Thoracic aorta (tissue), 2 donors: ENCODE results near the gene ANKMY1. TPM values are rescaled to one million over a fixed set of nuclear protein-coding genes. Genes with fewer than 3 reads are reported as not detected.
A peak's percentile ranks its signal among the peaks of the same experiment; 100 is the strongest.

Source experiments
- ATAC-seq: fragments of 150-250 bp; one replicate; pipeline ENCODE4 v1.8.0; 2017; ENCODE audit warnings: low read depth; ENCODE audit not compliant: insufficient number of reproducible peaks, low FRiP score
- DNase-seq: peaks from one replicate; pipeline ENCODE4 v3.0.0-alpha.2; 2020; ENCODE audit warnings: low spot score
- H3K27ac ChIP-seq, 2 donors: fragments of 200-600 bp; sonication (generic); 1 replicate in 1 of 2; 2 replicates in 1 of 2; pipeline ENCODE4 v1.5.1; 2016; ENCODE audit warnings: mild to moderate bottlenecking in 2 of 2, moderate library complexity in 2 of 2
- H3K27me3 ChIP-seq: fragments of 200-600 bp; sonication (generic); replicated peaks from 2 replicates; pipeline ENCODE4 v1.6.0; 2016; ENCODE audit warnings: mild to moderate bottlenecking; ENCODE audit not compliant: insufficient read depth
- H3K36me3 ChIP-seq: fragments of 200-600 bp; sonication (generic); one replicate; pipeline ENCODE4 v1.5.1; 2016
- H3K4me1 ChIP-seq, 2 donors: fragments of 200-600 bp; sonication (generic); 1 replicate in 1 of 2; 2 replicates in 1 of 2; pipeline versions ENCODE4 v1.5.1 to v1.6.0; 2016; ENCODE audit warnings: low read depth in 2 of 2, mild to moderate bottlenecking in 1 of 2; ENCODE audit not compliant: control insufficient read depth in 1 of 2
- H3K4me3 ChIP-seq: fragments of 200-600 bp; sonication (generic); 2 replicates; pipeline ENCODE4 v1.5.1; 2016; ENCODE audit warnings: mild to moderate bottlenecking
- H3K9me3 ChIP-seq: fragments of 200-600 bp; sonication (generic); 2 replicates; pipeline ENCODE4 v1.5.1; 2016
- CTCF ChIP-seq: fragments of 200-600 bp; sonication (generic); IDR thresholded peaks from one replicate; pipeline ENCODE4 v1.5.1; 2019; ENCODE audit warnings: antibody characterized with exemption
- total RNA-seq, 2 donors: library from RNA; depleted of rRNA; stranded (reverse); fragments of >200 nt; gene quantifications; one replicate each; pipeline versions ENCODE4 v1.1.0 to v1.2.3, GENCODE V29; 2016

Gene ANKMY1
- total RNA-seq, 2 donors from 2014 or later, result 20.0 to 44.8 TPM

GRCh38 chr2:240572141-240573031 lies 14.6 kb upstream of the ANKMY1 start:
- no peak overlapping the region for H3K4me3 ChIP-seq
- peaks cover 22% of the 10 kb centered on the region for H3K36me3 ChIP-seq
- TF ChIP-seq CTCF, result no peak
- DNase-seq (no peak), ATAC-seq (no peak)
- no peaks in the 10 kb centered on the region for H3K27me3 ChIP-seq
- H3K9me3 ChIP-seq, result no peaks in the 10 kb centered on the region
- H3K4me1 ChIP-seq, result peaks cover 13 to 29% of the 10 kb centered on the region in 2 donors
- H3K27ac ChIP-seq, result no peak overlapping the region

GRCh38 chr2:240571314-240571973 lies 13.7 kb upstream of the ANKMY1 start:
- no peaks in the 10 kb centered on the region for H3K9me3 ChIP-seq
- no peak for ATAC-seq
- DNase-seq, result no peak
- TF ChIP-seq CTCF, result no peak
- H3K27me3 ChIP-seq, result no peaks in the 10 kb centered on the region
- H3K27ac ChIP-seq, result no peak overlapping the region
- H3K36me3 ChIP-seq, result peaks cover 13% of the 10 kb centered on the region
- H3K4me3 ChIP-seq, result no peak overlapping the region
- H3K4me1 ChIP-seq, result peaks cover 17 to 38% of the 10 kb centered on the region in 2 donors

DNA sequence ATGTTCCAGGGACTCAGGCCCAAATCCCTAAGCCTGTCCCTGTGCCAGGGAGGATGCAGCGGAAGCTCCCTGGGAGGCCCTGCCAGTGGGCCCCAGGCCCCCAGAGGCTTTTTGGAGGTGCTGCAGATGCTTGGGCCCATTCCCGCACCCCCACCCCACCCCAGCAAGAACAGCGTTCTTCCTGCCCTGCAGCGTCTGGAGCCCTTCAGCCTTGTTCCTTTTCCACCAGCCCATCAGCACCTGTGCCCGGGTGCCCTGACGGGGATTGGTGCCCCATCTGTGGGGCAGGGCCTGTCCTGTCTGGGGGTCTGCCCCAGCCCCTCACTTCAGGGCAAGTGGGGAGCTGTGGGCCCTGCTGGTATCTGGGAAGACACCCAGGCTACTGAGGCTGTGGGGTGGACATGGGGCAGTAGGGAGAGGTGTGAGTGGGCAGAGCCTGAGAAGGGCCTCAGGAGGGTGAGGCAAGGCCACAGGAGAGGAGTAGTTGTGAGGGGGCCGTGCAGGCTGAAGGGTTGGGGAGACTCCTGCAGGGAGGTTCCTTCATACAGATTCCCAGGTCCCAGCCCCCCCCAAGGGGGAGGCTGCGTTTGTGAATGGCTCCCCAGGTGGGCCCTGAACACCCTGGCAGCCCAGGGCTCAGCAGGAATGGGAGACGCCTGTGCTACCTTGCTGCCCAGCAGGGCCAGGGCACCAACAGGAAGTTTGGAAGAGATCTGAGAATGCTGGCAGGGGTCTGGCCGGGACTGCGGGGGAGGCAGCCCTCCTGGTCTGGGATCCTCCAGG lies 12.9 kb upstream of the ANKMY1 start:
- peaks cover 23 to 44% of the 10 kb centered on the region in 2 donors for H3K4me1 ChIP-seq
- DNase-seq, result no peak
- no peak overlapping the region for H3K4me3 ChIP-seq

DNA sequence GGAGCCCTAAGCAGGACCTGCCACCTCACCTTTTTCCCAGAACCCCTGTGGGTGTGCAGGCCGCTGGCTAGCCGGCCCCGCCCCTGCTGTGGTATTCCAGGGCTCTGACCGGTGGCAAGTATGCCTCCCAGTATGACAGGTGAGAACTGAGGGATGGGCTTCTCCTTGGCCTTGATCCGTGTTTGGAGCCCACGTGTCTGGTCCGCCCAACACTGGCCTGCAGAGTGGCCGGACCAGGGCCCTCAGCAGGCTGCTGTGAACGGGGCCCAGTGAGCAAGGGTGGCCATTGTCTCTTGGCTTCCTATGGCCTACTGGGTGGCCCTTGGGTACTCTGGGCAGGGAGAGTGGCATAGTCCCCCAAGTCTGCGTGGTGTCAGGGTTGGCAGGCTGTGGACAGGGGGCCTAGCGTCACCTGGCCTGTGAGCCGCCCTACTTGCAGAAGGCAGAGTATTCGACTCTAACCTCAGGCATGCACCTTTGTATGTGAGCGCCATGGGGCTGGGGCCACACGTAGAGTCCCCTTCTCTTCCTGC lies 12.3 kb upstream of the ANKMY1 start:
- DNase-seq (no peak), ATAC-seq (no peak)
- no peak for TF ChIP-seq CTCF
- H3K27ac ChIP-seq, result no peak overlapping the region
- no peaks in the 10 kb centered on the region for H3K9me3 ChIP-seq
- H3K4me1 ChIP-seq, result peaks cover 26 to 51% of the 10 kb centered on the region in 2 donors
- no peaks in the 10 kb centered on the region for H3K27me3 ChIP-seq
- H3K4me3 ChIP-seq, result peak overlapping the region; percentile 89
- peaks cover 1% of the 10 kb centered on the region for H3K36me3 ChIP-seq

More for the DNA sequence above, 12.9 kb upstream of the ANKMY1 start:
- no peak for ATAC-seq
- Histone ChIP-seq H3K27ac (no peak overlapping the region), H3K9me3 (no peaks in the 10 kb centered on the region), H3K27me3 (no peaks in the 10 kb centered on the region), H3K36me3 (peaks cover 8% of the 10 kb centered on the region)
- no peak for TF ChIP-seq CTCF
